HCT116 (cell line): ENCODE measurements around the gene TNFRSF1A. TPM values are rescaled to one million over a fixed set of nuclear protein-coding genes. Genes with fewer than 3 reads are reported as not detected.

ENCODE experiments used
- ATAC-seq: fragments of 200-7000 bp; cut with Tn5 transposase; 2 replicates; pipeline ENCODE4 v1.9.1; 2020; ENCODE audit warnings: mild to moderate bottlenecking, moderate library complexity
- BruUV-seq: library from RNA; stranded (reverse); fragments of 400-500 nt; replicated peaks from 2 replicates; lab custom pipeline; 2021; lab: Mats Ljungman, UMichigan
- CTCF ChIA-PET: fragments of 300-600 bp; sonication (Branson Sonifier 250); formaldehyde crosslinking; loops from one replicate; lab custom pipeline; 2021; ENCODE audit warnings: antibody characterized with exemption; lab: Charles Lee
- POLR2A ChIA-PET: fragments of 300-600, 350-600 bp; sonication (Branson Sonifier 250); formaldehyde crosslinking; loops from one replicate; lab custom pipeline; 2021; ENCODE audit warnings: antibody characterized with exemption; lab: Charles Lee
- RAD21 ChIA-PET, 2 experiments: fragments of 300-600 bp; sonication (Branson Sonifier 250); formaldehyde crosslinking; loops; one replicate each; lab custom pipeline; 2023; ENCODE audit warnings: low total read pairs in 2 of 2; ENCODE audit not compliant: uncharacterized antibody in 2 of 2, unreplicated experiment in 2 of 2, low non-redundant PET in 1 of 2; lab: Charles Lee
- DNase-seq: peaks from one replicate; pipeline ENCODE4 v3.0.0-alpha.2; 2010; ENCODE audit warnings: low read depth, low spot score
- H2AFZ ChIP-seq: fragments of 200-600 bp; shearing (Covaris generic), sonication (generic); 2 replicates; pipeline ENCODE4 v1.6.1; 2017; ENCODE audit warnings: low read depth, mixed run types, mixed read lengths, antibody characterized with exemption, low read length; ENCODE audit not compliant: poor library complexity, severe bottlenecking
- H3K27ac ChIP-seq: 2 replicates; pipeline ENCODE4 v1.5.1; 2012; ENCODE audit warnings: low read depth, low read length
- H3K27me3 ChIP-seq: fragments of 200-600 bp; sonication (generic); 2 replicates; pipeline ENCODE4 v1.6.1; 2016; ENCODE audit warnings: mixed run types, low read length, mixed read lengths; ENCODE audit not compliant: insufficient read depth
- H3K36me3 ChIP-seq, 2 experiments: fragments of 200-500 bp in 1 of 2; fragments of 200-600 bp in 1 of 2; sonication (Bioruptor generic) in 1 of 2; sonication (generic) in 1 of 2; 2 replicates each; pipeline versions ENCODE4 v1.5.1 to v1.6.1; 2014 to 2016; ENCODE audit warnings: low read length in 2 of 2, inconsistent platforms in 1 of 2, mixed read lengths in 1 of 2, mixed run types in 1 of 2; ENCODE audit not compliant: insufficient read depth in 2 of 2, control insufficient read depth in 1 of 2
- H3K4me1 ChIP-seq, 2 experiments: fragments of 200-600 bp in 1 of 2; sonication (generic) in 1 of 2; 2 replicates each; pipeline versions ENCODE4 v1.5.1 to v1.6.1; 2012 to 2017; ENCODE audit warnings: low read length in 2 of 2, inconsistent platforms in 1 of 2, mild to moderate bottlenecking in 1 of 2, mixed read lengths in 1 of 2, mixed run types in 1 of 2, moderate library complexity in 1 of 2; ENCODE audit not compliant: insufficient read depth in 2 of 2, control insufficient read depth in 1 of 2
- H3K4me2 ChIP-seq: fragments of 200-600 bp; sonication (generic); 2 replicates; pipeline ENCODE4 v1.6.1; 2017; ENCODE audit warnings: mixed run types, low read length, mixed read lengths
- H3K4me3 ChIP-seq, 2 experiments: fragments of 200-600 bp in 1 of 2; sonication (generic) in 1 of 2; replicated peaks in 1 of 2; 2 replicates each; pipeline ENCODE4 v1.5.1; 2011 to 2016; ENCODE audit warnings: low read length in 2 of 2, control low read depth in 1 of 2, low read depth in 1 of 2, mild to moderate bottlenecking in 1 of 2, mixed read lengths in 1 of 2, mixed run types in 1 of 2
- H3K79me2 ChIP-seq: fragments of 200-600 bp; sonication (generic); 2 replicates; pipeline ENCODE4 v1.6.1; 2017; ENCODE audit warnings: mild to moderate bottlenecking, mixed run types, low read length, moderate library complexity, mixed read lengths; ENCODE audit not compliant: insufficient read depth
- H3K9ac ChIP-seq: fragments of 200-600 bp; sonication (generic); 2 replicates; pipeline ENCODE4 v1.6.1; 2016; ENCODE audit warnings: low read length, mixed read lengths
- H3K9me2 ChIP-seq: fragments of 200-600 bp; sonication (generic), shearing (Covaris generic); 2 replicates; pipeline ENCODE4 v1.6.1; 2017; ENCODE audit warnings: mixed run types, mild to moderate bottlenecking, moderate library complexity; ENCODE audit not compliant: insufficient read depth
- H3K9me3 ChIP-seq, 2 experiments: fragments of 200-500 bp in 1 of 2; fragments of 200-600 bp in 1 of 2; sonication (Bioruptor generic) in 1 of 2; sonication (generic) in 1 of 2; 2 replicates each; pipeline ENCODE4 v1.6.1; 2014 to 2017; ENCODE audit warnings: low read length in 2 of 2, mixed read lengths in 2 of 2, inconsistent platforms in 1 of 2, low read depth in 1 of 2, mild to moderate bottlenecking in 1 of 2, mixed run types in 1 of 2, moderate library complexity in 1 of 2; ENCODE audit not compliant: control insufficient read depth in 1 of 2, insufficient read depth in 1 of 2
- H4K20me1 ChIP-seq: fragments of 200-600 bp; sonication (generic), shearing (Covaris generic); 2 replicates; pipeline ENCODE4 v1.6.1; 2017; ENCODE audit warnings: mixed run types, mild to moderate bottlenecking, moderate library complexity; ENCODE audit not compliant: insufficient read depth
- ATF3 ChIP-seq: IDR thresholded peaks from 2 replicates; pipeline ENCODE4 v1.6.1; 2012
- CBX3 ChIP-seq: IDR thresholded peaks from 2 replicates; pipeline ENCODE4 v1.6.1; 2012; ENCODE audit warnings: low read depth
- CEBPB ChIP-seq: IDR thresholded peaks from 2 replicates; pipeline ENCODE4 v1.6.1; 2012; ENCODE audit warnings: low read depth
- EGR1 ChIP-seq: IDR thresholded peaks from 2 replicates; pipeline ENCODE4 v1.6.1; 2012; ENCODE audit warnings: low read depth
- JUND ChIP-seq: IDR thresholded peaks from 2 replicates; pipeline ENCODE4 v1.6.1; 2012
- POLR2A ChIP-seq: IDR thresholded peaks from 2 replicates; pipeline ENCODE4 v1.7.0; 2011; ENCODE audit warnings: borderline replicate concordance; ENCODE audit not compliant: insufficient read depth, insufficient read length; ENCODE audit errors: extremely low read depth
- POLR2AphosphoS5 ChIP-seq: IDR thresholded peaks from 2 replicates; pipeline ENCODE4 v1.6.1; 2011; ENCODE audit warnings: mild to moderate bottlenecking, low read depth, low read length, moderate library complexity
- RAD21 ChIP-seq: IDR thresholded peaks from 2 replicates; pipeline ENCODE4 v1.6.1; 2012; ENCODE audit warnings: low read depth, mild to moderate bottlenecking
- SIN3A ChIP-seq: IDR thresholded peaks from 2 replicates; pipeline ENCODE4 v1.6.1; 2012; ENCODE audit warnings: low read depth
- SP1 ChIP-seq: IDR thresholded peaks from 2 replicates; pipeline ENCODE4 v1.6.1; 2012; ENCODE audit warnings: low read depth
- TCF7L2 ChIP-seq: IDR thresholded peaks from 2 replicates; pipeline ENCODE4 v1.7.0; 2011; ENCODE audit warnings: borderline replicate concordance, inconsistent platforms; ENCODE audit not compliant: insufficient read depth, insufficient read length; ENCODE audit errors: extremely low read depth
- YY1 ChIP-seq: IDR thresholded peaks from 2 replicates; pipeline ENCODE4 v1.6.1; 2011; ENCODE audit warnings: low read length, low read depth, moderate library complexity, mild to moderate bottlenecking; ENCODE audit not compliant: insufficient replicate concordance; ENCODE audit errors: extremely low read depth
- ZBTB33 ChIP-seq: IDR thresholded peaks from 2 replicates; pipeline ENCODE4 v1.6.1; 2011; ENCODE audit warnings: mild to moderate bottlenecking, low read length, moderate library complexity; ENCODE audit not compliant: insufficient replicate concordance; ENCODE audit errors: extremely low read depth
- ZFX ChIP-seq: fragments of 450-650 bp; IDR thresholded peaks from 2 replicates; pipeline ENCODE4 v1.6.1; 2017
- intact Hi-C: fragments of 100-400 bp; cut with micrococcal nuclease; formaldehyde crosslinking; loops from 2 replicates; pipeline ENCODE4 v1.10.0; 2022
- total RNA-seq: library from RNA; stranded (reverse); gene quantifications from one replicate; pipeline ENCODE4 v1.2.1, GENCODE V29; 2021; ENCODE audit not compliant: unreplicated experiment

TNFRSF1A gene
- total RNA-seq, 1 experiment from 2014 or later: 129 TPM

GRCh38 chr12:6302621-6303020 lies 39.3 kb downstream of the TNFRSF1A start:
- intact Hi-C loops: no loop called here
- DNase-seq (no peak), ATAC-seq (no peak)
- CTCF ChIA-PET: no interaction called here
- TF ChIP-seq SIN3A: no peak
- no peak for TF ChIP-seq SP1
- no peak for TF ChIP-seq POLR2AphosphoS5
- Histone ChIP-seq H3K27me3 (no peaks in the 10 kb centered on the region), H2AFZ (no peak overlapping the region), H3K79me2 (no peaks in the 10 kb centered on the region), H3K4me2 (no peak overlapping the region), H3K4me3 (no peak overlapping the region), H3K9me3 (no peaks in the 10 kb centered on the region), H3K27ac (no peak overlapping the region), H3K9ac (no peak overlapping the region), H3K9me2 (no peaks in the 10 kb centered on the region), H4K20me1 (no peaks in the 10 kb centered on the region), H3K36me3 (no peaks in the 10 kb centered on the region), H3K4me1 (peaks cover 0 to 12% of the 10 kb centered on the region in 2 experiments; a peak in 2 of 4 replicates)
- POLR2A ChIA-PET: no interaction called here
- RAD21 ChIA-PET: no interaction called here
- no TSS peak for BruUV-seq

- no peaks in the 10 kb centered on the region for H3K9me3 ChIP-seq
- H3K9ac ChIP-seq: no peak overlapping the region
- no peaks in the 10 kb centered on the region for H3K27me3 ChIP-seq
- RAD21 ChIA-PET: no interaction called here
- no peaks in the 10 kb centered on the region for H3K36me3 ChIP-seq
- POLR2A ChIA-PET: no interaction called here
- H3K4me1 ChIP-seq: peaks cover 0 to 15% of the 10 kb centered on the region in 2 experiments; a peak in 2 of 4 replicates
- intact Hi-C loops: no loop called here
- H2AFZ ChIP-seq: no peak overlapping the region
- peak; percentile 40; the same call in 1 of the 2 replicates for ATAC-seq
- H3K79me2 ChIP-seq: no peaks in the 10 kb centered on the region
- no peak for TF ChIP-seq CEBPB
- no peak for TF ChIP-seq YY1
- no peak for TF ChIP-seq SP1
- no peak for TF ChIP-seq EGR1
- TF ChIP-seq ZBTB33: no peak
- no peak for TF ChIP-seq CBX3
- no peak for TF ChIP-seq RAD21
- TF ChIP-seq ATF3: no peak
- no peak for TF ChIP-seq POLR2A
- TF ChIP-seq TCF7L2: no peak
- no peak for TF ChIP-seq JUND
- TF ChIP-seq ZFX: no peak
- no peak overlapping the region for H3K4me3 ChIP-seq
- CTCF ChIA-PET: no interaction called here
- no peaks in the 10 kb centered on the region for H4K20me1 ChIP-seq
- no peak overlapping the region for H3K27ac ChIP-seq
- H3K9me2 ChIP-seq: no peaks in the 10 kb centered on the region
- no peak for DNase-seq
- H3K4me2 ChIP-seq: no peak overlapping the region
- BruUV-seq: no TSS peak
Observed at GRCh38 chr12:6301721-6302120, 40.2 kb downstream of the TNFRSF1A start.
